Mesodermal cell (in vitro differentiated cells): ENCODE data around the gene KTI12.
"Not testable (repeated sequence)": the region's sequence is repeated elsewhere in the genome, so short reads cannot be mapped to it uniquely, and the experiment has no call there.

ENCODE experiments used
- H3K27ac ChIP-seq: 2 replicates; pipeline ENCODE4 v1.7.0; 2013; ENCODE audit warnings: mild to moderate bottlenecking, low read depth, low read length, moderate library complexity; ENCODE audit not compliant: severe bottlenecking
- H3K36me3 ChIP-seq: 2 replicates; pipeline ENCODE4 v1.7.1; 2013; ENCODE audit warnings: mild to moderate bottlenecking, low read length, moderate library complexity; ENCODE audit not compliant: control insufficient read depth, insufficient read depth
- H3K4me1 ChIP-seq: one replicate; pipeline ENCODE4 v1.7.1; 2013; ENCODE audit warnings: mild to moderate bottlenecking, low read length; ENCODE audit not compliant: insufficient read depth, control insufficient read depth, poor library complexity, severe bottlenecking
- H3K4me3 ChIP-seq: 2 replicates; pipeline ENCODE4 v1.7.0; 2013; ENCODE audit warnings: low read length, control low read depth, mild to moderate bottlenecking; ENCODE audit not compliant: insufficient read depth, poor library complexity, severe bottlenecking; ENCODE audit errors: extremely low read depth
- H3K9me3 ChIP-seq: 2 replicates; pipeline ENCODE4 v1.7.1; 2013; ENCODE audit warnings: mild to moderate bottlenecking, low read length, moderate library complexity; ENCODE audit not compliant: control insufficient read depth
- WGBS, 2 experiments: methylation state at CpG; one replicate each; pipeline ENCODE4 v1.1.5; 2013; ENCODE audit warnings: missing lambda C conversion rate in 2 of 2; ENCODE audit not compliant: insufficient coverage in 2 of 2; 5-methylcytosine and 5-hydroxymethylcytosine counted together

KTI12 gene

DNA sequence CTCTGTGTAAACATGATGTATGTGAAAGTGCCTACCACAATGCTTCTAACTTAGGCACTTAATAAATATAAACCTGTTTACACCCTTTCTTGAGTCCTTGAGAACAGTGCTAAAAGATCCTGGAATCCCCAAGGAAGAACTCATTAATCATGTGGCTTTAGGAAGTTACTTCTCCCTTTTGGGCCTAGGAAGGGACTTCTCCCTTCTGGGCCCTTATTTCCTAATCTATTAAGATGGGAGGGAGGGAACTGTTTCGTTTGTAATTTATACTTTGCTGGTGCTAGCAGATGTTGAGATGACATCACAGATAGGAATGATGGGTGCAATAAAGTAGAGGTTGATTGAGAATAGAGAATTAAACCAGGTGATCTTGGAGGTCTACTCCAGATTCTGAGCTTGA, 23.6 kb upstream of the KTI12 start:
- H3K4me3 ChIP-seq: peak overlapping the region; percentile 93
- no peak overlapping the region for H3K27ac ChIP-seq
- WGBS, 2 experiments: 17% methylated on average over 1 of the region's 1 CpG; no CpG with 5 or more reads in 1 of the 2 experiments
- H3K9me3 ChIP-seq: no peaks in the 10 kb centered on the region
- H3K4me1 ChIP-seq: peaks cover 7% of the 10 kb centered on the region
- H3K36me3 ChIP-seq: peaks cover 43% of the 10 kb centered on the region

DNA sequence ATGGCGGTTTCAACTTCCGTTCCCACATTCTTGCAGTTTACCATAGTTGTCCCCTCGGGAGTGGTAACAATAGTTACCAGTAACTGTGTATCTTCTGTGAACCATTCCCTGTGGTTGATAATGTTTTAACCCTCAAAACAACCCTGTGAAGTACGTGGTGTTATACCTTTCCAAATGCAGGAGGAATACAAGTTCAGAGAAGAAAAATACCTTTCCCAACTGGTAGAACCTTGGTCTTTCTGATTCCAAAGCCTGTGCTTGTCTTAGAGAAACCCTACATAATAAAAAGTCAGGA, 23.3 kb upstream of the KTI12 start:
- peaks cover 7% of the 10 kb centered on the region for H3K4me1 ChIP-seq
- H3K4me3 ChIP-seq: peak overlapping the region; percentile 93
- H3K9me3 ChIP-seq: no peaks in the 10 kb centered on the region
- no peak overlapping the region for H3K27ac ChIP-seq
- WGBS, 2 experiments: 0% methylated on average over 2 of the region's 4 CpGs; no CpG with 5 or more reads in 1 of the 2 experiments
- peaks cover 45% of the 10 kb centered on the region for H3K36me3 ChIP-seq

DNA sequence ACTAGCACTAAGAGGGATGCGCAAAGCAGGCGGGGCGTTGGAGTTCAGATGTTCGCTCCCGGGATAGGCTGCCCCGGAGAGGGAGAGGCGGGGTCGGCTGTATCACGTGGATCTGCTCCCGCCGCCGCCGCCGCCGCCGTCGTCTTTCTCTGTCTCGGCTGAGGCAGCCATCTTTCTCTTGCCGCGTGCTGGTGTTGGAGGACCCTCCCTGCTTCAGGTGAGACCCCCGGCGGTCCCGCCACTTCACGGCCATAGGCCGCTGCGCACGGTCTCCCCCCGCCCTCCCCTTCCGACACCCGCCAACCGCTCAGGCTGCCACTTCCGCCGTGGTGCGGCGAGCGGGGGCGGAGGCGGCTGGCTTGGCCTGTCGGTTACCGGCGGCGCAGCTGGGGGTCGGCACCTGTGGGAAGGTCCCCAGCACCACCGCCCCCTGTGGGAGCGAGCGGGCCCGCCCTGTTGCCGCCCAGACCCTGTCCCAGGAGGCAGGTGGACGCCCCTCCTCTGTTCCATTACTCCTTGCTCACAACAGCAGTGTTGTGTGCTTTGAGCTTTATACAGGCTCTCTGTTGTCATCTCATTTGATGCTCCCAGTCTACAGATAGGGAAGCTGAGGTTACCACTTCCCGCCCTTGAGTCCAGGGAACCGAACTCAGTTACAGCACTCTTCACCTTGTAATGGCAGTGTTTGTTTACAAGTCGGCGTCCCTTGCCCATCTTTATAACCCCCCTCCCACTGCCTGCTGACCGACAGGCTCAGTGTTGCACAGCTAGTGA, 22.7 kb upstream of the KTI12 start, which contains the start of gene BTF3L4:
BTF3L4 (plus strand) TSS at position 133 of the 774 bp plus-strand sequence. CDS start 3,553 bp downstream, outside the sequence.
- WGBS, 2 experiments: 0 to 1% methylated on average over 32 to 38 of the region's 54 CpGs
- peaks cover 47% of the 10 kb centered on the region for H3K36me3 ChIP-seq
- no peaks in the 10 kb centered on the region for H3K9me3 ChIP-seq
- H3K27ac ChIP-seq: peak within 1 kb of the TSS; percentile 96
- peaks cover 7% of the 10 kb centered on the region for H3K4me1 ChIP-seq
- H3K4me3 ChIP-seq: peak within 1 kb of the TSS; percentile 93

DNA sequence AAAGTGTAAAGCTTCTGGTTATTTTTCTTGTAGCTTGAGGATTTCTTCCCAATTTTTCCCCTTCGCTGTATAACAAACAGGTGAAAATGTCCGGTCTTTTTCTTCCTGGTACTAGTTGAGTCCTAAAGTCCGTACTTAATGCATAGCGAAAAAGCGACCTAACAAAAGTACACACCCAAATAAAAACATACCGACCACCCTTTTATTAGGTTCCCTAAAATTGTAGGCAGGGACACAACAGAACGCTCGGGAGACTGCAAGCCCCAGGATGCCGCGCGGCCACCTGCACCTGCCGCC, 22.2 kb upstream of the KTI12 start:
- H3K36me3 ChIP-seq: peaks cover 42% of the 10 kb centered on the region

DNA sequence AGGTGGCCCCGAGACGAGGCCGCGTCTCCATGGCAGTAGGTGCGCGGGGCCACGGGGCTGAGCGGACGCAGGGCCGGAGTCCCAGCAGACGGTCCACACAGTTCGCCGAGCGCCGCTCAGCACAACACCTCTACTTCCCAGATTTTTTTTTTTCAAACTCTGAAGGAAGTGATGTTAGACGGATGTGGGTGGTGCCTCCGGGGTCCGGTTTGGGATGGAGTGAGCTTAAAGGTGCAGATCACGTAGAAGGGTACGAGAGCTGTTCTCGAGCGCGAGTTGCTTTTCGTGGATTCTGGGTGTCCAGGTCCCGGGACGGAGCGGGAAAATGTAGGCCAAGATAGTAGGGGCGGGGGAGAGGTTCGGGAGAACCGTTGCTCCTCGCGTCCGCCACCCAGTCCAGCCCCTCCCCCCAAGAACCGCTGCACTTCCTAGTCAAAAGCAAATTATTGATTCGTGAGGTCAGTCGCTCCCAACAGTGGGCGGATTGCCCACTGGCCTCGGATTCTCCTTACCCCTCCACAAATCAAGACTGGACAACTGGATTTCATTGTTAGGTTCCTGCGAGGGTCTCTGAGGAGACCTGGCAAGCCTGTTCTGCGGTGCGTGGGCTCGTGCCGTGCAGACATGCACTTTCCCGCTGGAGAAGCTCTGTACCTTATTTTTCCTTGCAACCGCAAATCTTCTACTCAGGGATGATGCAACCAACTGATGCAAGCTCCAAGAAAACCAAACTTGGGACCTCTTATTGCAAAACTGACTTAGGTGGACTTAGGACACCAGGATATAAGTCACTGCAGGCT, 21.7 kb upstream of the KTI12 start, which contains the start of gene TXNDC12:
TXNDC12 (minus strand) TSS at position 126 of the 800 bp plus-strand sequence; CDS start at position 31, 95 bp downstream.
- 0% methylated on average over 32 to 39 of the region's 45 CpGs for WGBS, 2 experiments
- Histone ChIP-seq H3K4me1 (peaks cover 7% of the 10 kb centered on the region), H3K9me3 (no peaks in the 10 kb centered on the region), H3K27ac (peak within 1 kb of the TSS; percentile 96), H3K36me3 (peaks cover 39% of the 10 kb centered on the region), H3K4me3 (peak within 1 kb of the TSS; percentile 93)

More for the DNA sequence above, 22.2 kb upstream of the KTI12 start:
- H3K4me1 ChIP-seq: peaks cover 7% of the 10 kb centered on the region
- no peaks in the 10 kb centered on the region for H3K9me3 ChIP-seq
- H3K27ac ChIP-seq: peak overlapping the region; percentile 96
- peak overlapping the region; percentile 93 for H3K4me3 ChIP-seq
- WGBS, 2 experiments: 0% methylated on average over 10 to 11 of the region's 12 CpGs

DNA sequence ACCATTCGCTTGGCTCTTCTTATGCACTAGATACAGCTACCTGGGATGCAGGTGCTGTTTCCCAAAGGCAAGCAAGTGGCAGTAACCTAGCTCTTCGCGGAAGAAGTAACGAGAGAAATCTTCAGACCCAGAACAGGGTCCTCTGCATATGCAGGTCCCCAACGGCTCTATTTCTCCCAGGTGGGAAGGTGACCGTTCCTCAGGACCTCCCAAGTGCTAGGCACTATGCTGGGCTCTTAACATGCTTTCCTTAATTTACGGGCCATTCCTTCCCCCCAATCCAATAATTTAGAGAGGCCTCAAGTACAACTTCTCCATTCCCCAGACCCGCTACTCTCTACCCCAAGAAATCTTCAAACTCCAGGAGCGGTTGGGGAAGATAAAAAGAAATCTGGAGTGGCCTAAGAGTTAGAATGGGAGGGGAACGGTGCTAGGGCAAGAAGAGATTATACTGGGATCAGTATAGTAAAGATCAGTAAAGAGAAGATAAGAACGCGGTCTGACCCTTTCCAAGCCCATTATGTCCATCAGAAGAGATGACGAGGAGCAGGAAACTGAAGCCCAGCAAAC, 21.0 kb upstream of the KTI12 start:
- WGBS, 2 experiments: 0% methylated on average over 9 to 11 of the region's 13 CpGs
- Histone ChIP-seq H3K36me3 (peaks cover 37% of the 10 kb centered on the region), H3K4me3 (peak overlapping the region; percentile 93), H3K9me3 (no peaks in the 10 kb centered on the region), H3K4me1 (peaks cover 7% of the 10 kb centered on the region), H3K27ac (peak overlapping the region; percentile 96)

DNA sequence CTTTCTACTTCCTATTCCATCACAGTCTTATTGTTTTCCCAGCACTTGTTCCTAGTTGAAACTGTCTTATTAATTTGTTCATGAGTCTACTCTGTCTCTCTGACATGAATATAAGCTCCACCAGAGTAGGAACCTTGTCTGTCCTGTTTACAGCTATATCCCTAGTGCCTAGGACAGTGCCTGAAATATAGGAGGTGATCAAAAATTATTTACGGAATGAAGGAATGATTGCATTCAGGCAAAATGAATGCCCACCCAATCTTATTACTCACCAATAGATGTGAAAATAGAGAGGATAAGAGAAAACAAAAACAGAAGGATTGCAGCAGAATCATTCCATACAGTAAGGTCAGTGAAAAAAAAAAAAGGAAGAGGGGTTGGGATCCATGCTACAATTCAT, 20.3 kb upstream of the KTI12 start:
- WGBS, 2 experiments: no CpG with 5 or more reads among the region's 1 CpG
- no peak overlapping the region for H3K27ac ChIP-seq
- H3K4me3 ChIP-seq: peak overlapping the region; percentile 93
- no peaks in the 10 kb centered on the region for H3K9me3 ChIP-seq
- peaks cover 3% of the 10 kb centered on the region for H3K4me1 ChIP-seq
- H3K36me3 ChIP-seq: peaks cover 37% of the 10 kb centered on the region

DNA sequence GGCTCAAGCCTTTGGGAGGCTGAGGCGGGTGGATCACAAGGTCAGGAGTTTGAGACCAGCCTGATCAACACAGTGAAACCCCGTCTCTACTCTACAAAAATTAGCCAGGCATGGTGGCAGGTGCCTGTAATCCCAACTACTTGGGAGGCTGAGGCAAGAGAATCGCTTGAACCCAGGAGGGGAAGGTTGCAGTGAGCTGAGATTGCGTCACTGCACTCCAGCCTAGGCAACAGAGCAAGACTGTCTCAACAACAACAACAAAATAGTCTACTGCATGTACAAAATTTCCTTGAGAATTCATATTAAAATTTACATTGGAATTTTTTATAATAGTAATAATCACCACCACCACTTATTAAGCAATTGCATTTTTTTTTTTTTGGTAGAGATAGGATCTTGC, 15.7 kb upstream of the KTI12 start:
- H3K27ac ChIP-seq, H3K4me1 ChIP-seq, H3K9me3 ChIP-seq, H3K4me3 ChIP-seq: not testable (repeated sequence)
- H3K36me3 ChIP-seq: peaks cover 34% of the 10 kb centered on the region
- 87 to 88% methylated on average over 3 of the region's 4 CpGs for WGBS, 2 experiments

DNA sequence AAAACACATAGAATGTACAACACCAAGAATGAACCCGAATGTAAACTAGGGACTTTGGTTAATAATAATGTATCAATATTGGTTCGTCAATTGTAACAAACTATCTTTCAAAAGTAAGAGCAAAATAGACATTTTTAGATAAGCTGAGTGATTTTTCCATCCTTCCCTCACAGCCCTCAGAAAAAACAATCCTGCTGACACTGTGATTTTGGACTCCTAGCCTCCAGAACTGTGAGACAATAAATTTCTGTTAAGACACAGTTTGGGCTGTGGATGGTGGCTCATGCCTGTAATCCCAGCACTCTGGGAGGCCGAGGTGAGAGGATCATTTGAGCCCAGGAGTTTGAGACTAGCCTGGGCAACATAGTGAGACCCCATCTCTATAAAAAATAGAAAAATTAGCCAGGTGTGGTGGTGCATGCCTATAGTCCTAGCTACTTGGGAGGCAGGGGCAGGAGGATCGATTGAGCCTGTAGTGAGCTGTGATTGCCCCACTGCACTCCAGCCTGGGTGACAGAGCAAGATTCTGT, 12.1 kb upstream of the KTI12 start:
- not testable (repeated sequence) for H3K4me3 ChIP-seq, H3K9me3 ChIP-seq, H3K4me1 ChIP-seq, H3K27ac ChIP-seq
- 100% methylated on average over 1 of the region's 4 CpGs for WGBS, 2 experiments
- peaks cover 21% of the 10 kb centered on the region for H3K36me3 ChIP-seq

DNA sequence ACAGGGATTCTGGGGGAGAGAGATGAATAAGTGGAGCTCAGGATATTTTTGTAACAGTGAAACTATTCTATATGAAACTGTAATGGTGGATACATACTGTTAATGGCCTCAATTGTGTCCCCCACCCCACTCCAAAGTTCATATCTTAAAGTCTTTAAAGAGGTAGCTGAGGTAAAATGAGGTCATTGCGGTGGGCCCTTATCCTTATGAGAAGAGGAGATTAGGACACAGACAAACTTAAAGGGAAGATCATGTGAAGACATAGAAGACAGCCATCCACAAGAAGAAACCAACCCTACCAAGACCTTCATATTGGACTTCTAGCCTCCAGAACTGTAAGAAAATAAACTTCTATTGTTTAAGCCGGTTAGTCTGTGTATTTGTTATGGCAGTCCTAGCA, 11.6 kb upstream of the KTI12 start:
- Histone ChIP-seq H3K27ac (no peak overlapping the region), H3K4me3 (no peak overlapping the region), H3K36me3 (peaks cover 22% of the 10 kb centered on the region), H3K9me3 (no peaks in the 10 kb centered on the region), H3K4me1 (no peaks in the 10 kb centered on the region)
- WGBS, 2 experiments: no CpG with 5 or more reads among the region's 2 CpGs
